ENCODE results near the gene SRP9.
"Not testable (repeated sequence)": the region's sequence is repeated elsewhere in the genome, so short reads cannot be mapped to it uniquely, and the experiment has no call there.

SRP9 gene

GRCh38 chr1:225777058-225777582 lies 506 bp upstream of the SRP9 start:
- Histone ChIP-seq H3K27ac (ENCODE audit: low read length, poor library complexity, severe bottlenecking) (peak overlapping the region; percentile 64), H2BK15ac (ENCODE audit: low read depth, poor library complexity, severe bottlenecking) (peak overlapping the region; percentile 98), H3K9ac (ENCODE audit: low read length) (peak overlapping the region; percentile 99), H3K14ac (ENCODE audit: low read length in 2 of 2) (peak overlapping the region in 1 of 2 experiments; percentile 49), H4K91ac (ENCODE audit: low read length) (no peak overlapping the region), H3K23ac (ENCODE audit: low read length in 2 of 2) (no peak overlapping the region), H3K4me1 (ENCODE audit: control insufficient read depth, insufficient read depth, low read depth, low read length) (peaks cover 13% of the 10 kb centered on the region), H3K36me3 (ENCODE audit: control insufficient read depth in 1 of 2, insufficient read depth in 2 of 2, low read depth in 1 of 2, low read length in 2 of 2) (peaks cover 0 to 4% of the 10 kb centered on the region in 2 experiments), H4K8ac (ENCODE audit: low read length) (peak overlapping the region; percentile 10), H3K4me2 (ENCODE audit: low read length, poor library complexity, severe bottlenecking) (peak overlapping the region; percentile 86), H2BK5ac (ENCODE audit: low read depth, low read length, poor library complexity, severe bottlenecking) (no peak overlapping the region), H3K27me3 (ENCODE audit: control insufficient read depth in 1 of 2, insufficient read depth in 1 of 2, low read length in 2 of 2) (no peaks in the 10 kb centered on the region), H2AK5ac (ENCODE audit: low read length, severe bottlenecking) (no peak overlapping the region), H2BK12ac (ENCODE audit: low read length in 2 of 2) (peak overlapping the region in 1 of 2 experiments; percentile 63), H3K4me3 (ENCODE audit: insufficient read depth in 1 of 2, low read depth in 1 of 2, low read length in 2 of 2) (peak overlapping the region; percentile 45 to 99), H3K9me3 (ENCODE audit: control insufficient read depth, low read length) (no peaks in the 10 kb centered on the region), H2BK120ac (ENCODE audit: low read depth, low read length) (no peak overlapping the region), H3K18ac (ENCODE audit: low read depth in 1 of 2, low read length in 2 of 2) (peak overlapping the region; percentile 66 to 75), H3K4ac (ENCODE audit: low read depth in 1 of 2, low read length in 2 of 2) (no peak overlapping the region), H2AFZ (ENCODE audit: low read depth, low read length) (no peak overlapping the region), H3K79me1 (replicated peaks; ENCODE audit: low read length, poor library complexity, severe bottlenecking) (peaks cover 2% of the 10 kb centered on the region)
- DNase-seq = no peak
- 40% methylated on average over 18 of the region's 18 CpGs for WGBS

- no CpG with 5 or more reads among the region's 3 CpGs for WGBS
- H2BK12ac ChIP-seq (ENCODE audit: low read length in 2 of 2) = no peak overlapping the region
These were observed 677 bp downstream of the SRP9 start for GRCh38 chr1:225778337-225778669.

DNA sequence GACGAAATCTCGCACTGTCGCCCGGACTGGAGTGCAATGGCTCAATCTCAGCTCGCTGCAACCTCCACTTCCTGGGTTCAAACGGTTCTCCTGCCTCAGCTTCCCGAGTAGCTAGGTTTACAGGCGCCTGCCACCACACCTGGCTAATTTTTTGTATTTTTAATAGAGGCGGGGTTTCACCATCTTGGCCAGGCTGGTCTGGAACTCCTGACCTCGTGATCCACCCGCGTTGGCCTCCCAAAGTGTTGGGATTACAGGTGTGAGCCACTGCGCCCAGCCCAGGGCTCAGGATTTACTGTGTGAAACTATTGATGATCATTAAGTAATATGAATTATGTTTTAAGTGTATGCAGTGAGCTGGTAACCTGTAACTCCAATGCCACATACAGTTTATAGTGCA lies 1.5 kb downstream of the SRP9 start:
- H3K27me3 ChIP-seq (ENCODE audit: control insufficient read depth in 1 of 2, insufficient read depth in 1 of 2, low read length in 2 of 2); H2BK120ac ChIP-seq (ENCODE audit: low read depth, low read length); H3K14ac ChIP-seq (ENCODE audit: low read length in 2 of 2); H2AK5ac ChIP-seq (ENCODE audit: low read length, severe bottlenecking); H2BK15ac ChIP-seq (ENCODE audit: low read depth, poor library complexity, severe bottlenecking); H4K8ac ChIP-seq (ENCODE audit: low read length); H4K91ac ChIP-seq (ENCODE audit: low read length); H3K9me3 ChIP-seq (ENCODE audit: control insufficient read depth, low read length); DNase-seq; H2AFZ ChIP-seq (ENCODE audit: low read depth, low read length); H2BK5ac ChIP-seq (ENCODE audit: low read depth, low read length, poor library complexity, severe bottlenecking); H3K18ac ChIP-seq (ENCODE audit: low read depth in 1 of 2, low read length in 2 of 2); H3K27ac ChIP-seq (ENCODE audit: low read length, poor library complexity, severe bottlenecking); H3K79me1 ChIP-seq (replicated peaks; ENCODE audit: low read length, poor library complexity, severe bottlenecking); H3K23ac ChIP-seq (ENCODE audit: low read length in 2 of 2); H3K4ac ChIP-seq (ENCODE audit: low read depth in 1 of 2, low read length in 2 of 2); H2BK12ac ChIP-seq (ENCODE audit: low read length in 2 of 2): not testable (repeated sequence)
- Histone ChIP-seq H3K36me3 (ENCODE audit: control insufficient read depth in 1 of 2, insufficient read depth in 2 of 2, low read depth in 1 of 2, low read length in 2 of 2) (peaks cover 0 to 22% of the 10 kb centered on the region in 2 experiments), H3K4me1 (ENCODE audit: control insufficient read depth, insufficient read depth, low read depth, low read length) (peaks cover 12% of the 10 kb centered on the region), H3K4me3 (ENCODE audit: insufficient read depth in 1 of 2, low read depth in 1 of 2, low read length in 2 of 2) (peak overlapping the region; percentile 29 to 99), H3K4me2 (ENCODE audit: low read length, poor library complexity, severe bottlenecking) (peak overlapping the region; percentile 37), H3K9ac (ENCODE audit: low read length) (peak overlapping the region; percentile 99)
- 87% methylated on average over 13 of the region's 13 CpGs for WGBS

More at GRCh38 chr1:225778337-225778669, 677 bp downstream of the SRP9 start:
- Histone ChIP-seq H3K4me2 (ENCODE audit: low read length, poor library complexity, severe bottlenecking) (peak overlapping the region; percentile 33), H2AK5ac (ENCODE audit: low read length, severe bottlenecking) (no peak overlapping the region), H2BK120ac (ENCODE audit: low read depth, low read length) (no peak overlapping the region), H2BK5ac (ENCODE audit: low read depth, low read length, poor library complexity, severe bottlenecking) (no peak overlapping the region), H3K14ac (ENCODE audit: low read length in 2 of 2) (no peak overlapping the region), H3K4me1 (ENCODE audit: control insufficient read depth, insufficient read depth, low read depth, low read length) (peaks cover 12% of the 10 kb centered on the region), H3K9me3 (ENCODE audit: control insufficient read depth, low read length) (no peaks in the 10 kb centered on the region), H2AFZ (ENCODE audit: low read depth, low read length) (no peak overlapping the region), H4K8ac (ENCODE audit: low read length) (no peak overlapping the region), H3K79me1 (replicated peaks; ENCODE audit: low read length, poor library complexity, severe bottlenecking) (peaks cover 2% of the 10 kb centered on the region), H3K4me3 (ENCODE audit: insufficient read depth in 1 of 2, low read depth in 1 of 2, low read length in 2 of 2) (peak overlapping the region; percentile 90 to 99), H3K23ac (ENCODE audit: low read length in 2 of 2) (no peak overlapping the region), H4K91ac (ENCODE audit: low read length) (no peak overlapping the region), H3K27ac (ENCODE audit: low read length, poor library complexity, severe bottlenecking) (peak overlapping the region; percentile 93), H3K4ac (ENCODE audit: low read depth in 1 of 2, low read length in 2 of 2) (peak overlapping the region in 1 of 2 experiments; percentile 91), H3K27me3 (ENCODE audit: control insufficient read depth in 1 of 2, insufficient read depth in 1 of 2, low read length in 2 of 2) (no peaks in the 10 kb centered on the region), H2BK15ac (ENCODE audit: low read depth, poor library complexity, severe bottlenecking) (no peak overlapping the region), H3K18ac (ENCODE audit: low read depth in 1 of 2, low read length in 2 of 2) (peak overlapping the region in 1 of 2 experiments; percentile 94), H3K9ac (ENCODE audit: low read length) (peak overlapping the region; percentile 99), H3K36me3 (ENCODE audit: control insufficient read depth in 1 of 2, insufficient read depth in 2 of 2, low read depth in 1 of 2, low read length in 2 of 2) (peaks cover 0 to 15% of the 10 kb centered on the region in 2 experiments)
- DNase-seq = no peak

DNA sequence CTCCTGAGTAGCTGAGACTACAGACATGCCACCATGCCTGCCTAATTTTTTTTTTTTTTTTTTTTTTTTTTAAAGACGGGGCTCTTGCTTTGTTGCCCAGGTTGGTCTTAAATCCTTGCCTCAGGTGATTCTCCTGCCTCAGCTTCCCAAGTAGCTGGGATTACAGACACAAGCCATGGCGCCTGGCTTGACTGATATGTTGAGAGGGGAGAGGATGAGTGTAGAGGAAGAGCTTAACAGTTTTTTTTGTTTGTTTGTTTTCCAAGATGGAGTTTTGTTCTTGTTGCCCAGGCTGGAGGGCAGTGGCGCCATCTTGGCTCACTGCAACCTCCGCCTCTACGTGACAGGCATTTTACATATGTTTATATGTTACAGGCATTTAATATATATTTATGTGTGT lies 2.5 kb downstream of the SRP9 start:
- Histone ChIP-seq H2BK15ac (ENCODE audit: low read depth, poor library complexity, severe bottlenecking) (no peak overlapping the region), H3K23ac (ENCODE audit: low read length in 2 of 2) (peak overlapping the region in 1 of 2 experiments; percentile 34), H3K9me3 (ENCODE audit: control insufficient read depth, low read length) (no peaks in the 10 kb centered on the region), H2BK12ac (ENCODE audit: low read length in 2 of 2) (no peak overlapping the region), H3K27me3 (ENCODE audit: control insufficient read depth in 1 of 2, insufficient read depth in 1 of 2, low read length in 2 of 2) (no peaks in the 10 kb centered on the region), H3K18ac (ENCODE audit: low read depth in 1 of 2, low read length in 2 of 2) (no peak overlapping the region), H3K4me3 (ENCODE audit: insufficient read depth in 1 of 2, low read depth in 1 of 2, low read length in 2 of 2) (peak overlapping the region in 1 of 2 experiments; percentile 99), H3K4me2 (ENCODE audit: low read length, poor library complexity, severe bottlenecking) (peak overlapping the region; percentile 46), H3K4me1 (ENCODE audit: control insufficient read depth, insufficient read depth, low read depth, low read length) (peaks cover 13% of the 10 kb centered on the region), H4K91ac (ENCODE audit: low read length) (no peak overlapping the region), H2AK5ac (ENCODE audit: low read length, severe bottlenecking) (no peak overlapping the region), H3K36me3 (ENCODE audit: control insufficient read depth in 1 of 2, insufficient read depth in 2 of 2, low read depth in 1 of 2, low read length in 2 of 2) (peaks cover 4 to 27% of the 10 kb centered on the region in 2 experiments), H3K14ac (ENCODE audit: low read length in 2 of 2) (no peak overlapping the region), H3K4ac (ENCODE audit: low read depth in 1 of 2, low read length in 2 of 2) (no peak overlapping the region), H4K8ac (ENCODE audit: low read length) (no peak overlapping the region), H3K9ac (ENCODE audit: low read length) (no peak overlapping the region), H3K27ac (ENCODE audit: low read length, poor library complexity, severe bottlenecking) (no peak overlapping the region), H2AFZ (ENCODE audit: low read depth, low read length) (no peak overlapping the region), H2BK5ac (ENCODE audit: low read depth, low read length, poor library complexity, severe bottlenecking) (no peak overlapping the region), H2BK120ac (ENCODE audit: low read depth, low read length) (no peak overlapping the region), H3K79me1 (replicated peaks; ENCODE audit: low read length, poor library complexity, severe bottlenecking) (peaks cover 4% of the 10 kb centered on the region)
- WGBS = 100% methylated on average over 2 of the region's 5 CpGs
- DNase-seq = no peak
